GM08714 (cell line): ENCODE measurements around the gene LRRC58.
"Not testable (repeated sequence)": the region's sequence is repeated elsewhere in the genome, so short reads cannot be mapped to it uniquely, and the experiment has no call there.

Source experiments
- H3K4me3 ChIP-seq: fragments of 200-500 bp; sonication (Bioruptor generic); 2 replicates; pipeline ENCODE4 v1.5.1; 2014; ENCODE audit warnings: mild to moderate bottlenecking, low read length, inconsistent platforms
- ZNF274 ChIP-seq: IDR thresholded peaks from 2 replicates; pipeline ENCODE4 v1.6.1; 2012; ENCODE audit warnings: mild to moderate bottlenecking, low read depth, low read length

The LRRC58 gene

GRCh38 chr3:120311863-120312794 lies 37.0 kb downstream of the LRRC58 start:
- TF ChIP-seq ZNF274, result no peak
- H3K4me3 ChIP-seq, result no peak overlapping the region

- H3K4me3 ChIP-seq, result no peak overlapping the region
- TF ChIP-seq ZNF274, result no peak
Observed at GRCh38 chr3:120306519-120307455, 42.4 kb downstream of the LRRC58 start.

GRCh38 chr3:120304616-120305015 lies 44.5 kb downstream of the LRRC58 start:
- no peak overlapping the region for H3K4me3 ChIP-seq
- TF ChIP-seq ZNF274, result no peak

- no peak overlapping the region for H3K4me3 ChIP-seq
- no peak for TF ChIP-seq ZNF274
Observed at GRCh38 chr3:120302361-120302760, 46.8 kb downstream of the LRRC58 start.

- H3K4me3 ChIP-seq, result no peak overlapping the region
- TF ChIP-seq ZNF274, result no peak
Observed at GRCh38 chr3:120300971-120301370, 48.2 kb downstream of the LRRC58 start.

- TF ChIP-seq ZNF274, result no peak
- no peak overlapping the region for H3K4me3 ChIP-seq
Observed at GRCh38 chr3:120299403-120299802, 49.8 kb downstream of the LRRC58 start.

- no peak for TF ChIP-seq ZNF274
- no peak overlapping the region for H3K4me3 ChIP-seq
Observed at GRCh38 chr3:120298996-120299395, 50.2 kb downstream of the LRRC58 start.

GRCh38 chr3:120291552-120291951 lies 57.6 kb downstream of the LRRC58 start:
- not testable (repeated sequence) for H3K4me3 ChIP-seq

- no peak for TF ChIP-seq ZNF274
- H3K4me3 ChIP-seq, result no peak overlapping the region
Observed at GRCh38 chr3:120289636-120290035, 59.5 kb downstream of the LRRC58 start.

GRCh38 chr3:120286465-120286864 lies 62.7 kb downstream of the LRRC58 start:
- H3K4me3 ChIP-seq, result no peak overlapping the region
- no peak for TF ChIP-seq ZNF274

GRCh38 chr3:120285508-120285841 lies 63.7 kb downstream of the LRRC58 start:
- TF ChIP-seq ZNF274, result no peak
- no peak overlapping the region; the same call in 1 of the 2 replicates for H3K4me3 ChIP-seq

- TF ChIP-seq ZNF274, result no peak
- H3K4me3 ChIP-seq, result peak within 1 kb of the TSS; percentile 7; the same call in 1 of the 2 replicates
Observed at GRCh38 chr3:120284747-120285507, 64.2 kb downstream of the LRRC58 start, which contains the start of gene GPR156. Gene GPR156, minus strand, starts transcription at chr3:120285222. Its CDS starts 41,124 bp downstream, at chr3:120244098.

- no peak for TF ChIP-seq ZNF274
- H3K4me3 ChIP-seq, result no peak overlapping the region
Observed at GRCh38 chr3:120281261-120281660, 67.9 kb downstream of the LRRC58 start.

GRCh38 chr3:120280566-120280965 lies 68.6 kb downstream of the LRRC58 start:
- no peak for TF ChIP-seq ZNF274

More at GRCh38 chr3:120280566-120280965, 68.6 kb downstream of the LRRC58 start:
- H3K4me3 ChIP-seq, result no peak overlapping the region
